Stimulated activated CD8-positive, alpha-beta memory T cell treated with anti-CD3 and anti-CD28 coated beads, Interleukin-15, amount 100 ng/mL, for 1 hour (primary cell): ENCODE data around the gene SLC4A3.

ENCODE experiments used
- DNase-seq: peaks from one replicate; pipeline ENCODE4 v3.0.0-alpha.2; 2020; ENCODE audit warnings: low read depth

SLC4A3 gene

GRCh38 chr2:219627103-219628100 is at the start of gene SLC4A3:
Gene SLC4A3 (plus strand): TSS chr2:219627630. CDS start chr2:219627993, 363 bp downstream.
- DNase-seq: no peak

GRCh38 chr2:219578811-219579613 is 48.4 kb upstream of the SLC4A3 start:
- DNase-seq: no peak

GRCh38 chr2:219581346-219581745 is 46.1 kb upstream of the SLC4A3 start:
- DNase-seq: no peak

- DNase-seq: no peak
Observed at GRCh38 chr2:219591091-219591490, 36.3 kb upstream of the SLC4A3 start.

- DNase-seq: no peak
Observed at GRCh38 chr2:219592736-219593135, 34.7 kb upstream of the SLC4A3 start.

- DNase-seq: no peak
Observed at GRCh38 chr2:219593154-219593553, 34.3 kb upstream of the SLC4A3 start.

GRCh38 chr2:219595256-219595655 is 32.2 kb upstream of the SLC4A3 start:
- DNase-seq: no peak

- no peak for DNase-seq
Observed at GRCh38 chr2:219596954-219597551, 30.4 kb upstream of the SLC4A3 start.

GRCh38 chr2:219597552-219598307 is 29.7 kb upstream of the SLC4A3 start, which contains the start of gene STK11IP:
Gene STK11IP (plus strand): TSS chr2:219597857. CDS start chr2:219598120, 263 bp downstream.
- DNase-seq: peak; percentile 85

- no peak for DNase-seq
Observed at GRCh38 chr2:219598308-219599078, 28.9 kb upstream of the SLC4A3 start.

GRCh38 chr2:219603771-219604170 is 23.7 kb upstream of the SLC4A3 start:
- DNase-seq: no peak

- no peak for DNase-seq
Observed at GRCh38 chr2:219605607-219605954, 21.8 kb upstream of the SLC4A3 start.

- no peak for DNase-seq
Observed at GRCh38 chr2:219607931-219608330, 19.5 kb upstream of the SLC4A3 start.

- no peak for DNase-seq
Observed at GRCh38 chr2:219608399-219608964, 18.9 kb upstream of the SLC4A3 start.

GRCh38 chr2:219609149-219609750 is 18.2 kb upstream of the SLC4A3 start:
- no peak for DNase-seq

- no peak for DNase-seq
Observed at GRCh38 chr2:219611306-219611705, 16.1 kb upstream of the SLC4A3 start.

- DNase-seq: no peak
Observed at GRCh38 chr2:219611866-219612576, 15.4 kb upstream of the SLC4A3 start.

- no peak for DNase-seq
Observed at GRCh38 chr2:219612577-219613286, 14.7 kb upstream of the SLC4A3 start.
